Vagina (tissue), 2 donors: ENCODE measurements around the gene HPCAL1.

Experiments used
- POLR2A ChIP-seq, 2 donors: fragments of 450-650 bp; IDR thresholded peaks; one replicate each; pipeline ENCODE4 v1.6.1; 2017; ENCODE audit warnings: antibody characterized with exemption in 2 of 2, mild to moderate bottlenecking in 2 of 2, moderate library complexity in 2 of 2
- TF ChIP-seq, protein P1 (sequence below), 3 experiments: fragments of 450-650 bp in 2 of 3; fragments of 200-600 bp in 1 of 3; sonication (generic) in 1 of 3; IDR thresholded peaks; one replicate each; pipeline ENCODE4 v1.5.1; 2017 to 2019; ENCODE audit warnings: antibody characterized with exemption in 3 of 3, mild to moderate bottlenecking in 2 of 3, moderate library complexity in 2 of 3

DNA sequence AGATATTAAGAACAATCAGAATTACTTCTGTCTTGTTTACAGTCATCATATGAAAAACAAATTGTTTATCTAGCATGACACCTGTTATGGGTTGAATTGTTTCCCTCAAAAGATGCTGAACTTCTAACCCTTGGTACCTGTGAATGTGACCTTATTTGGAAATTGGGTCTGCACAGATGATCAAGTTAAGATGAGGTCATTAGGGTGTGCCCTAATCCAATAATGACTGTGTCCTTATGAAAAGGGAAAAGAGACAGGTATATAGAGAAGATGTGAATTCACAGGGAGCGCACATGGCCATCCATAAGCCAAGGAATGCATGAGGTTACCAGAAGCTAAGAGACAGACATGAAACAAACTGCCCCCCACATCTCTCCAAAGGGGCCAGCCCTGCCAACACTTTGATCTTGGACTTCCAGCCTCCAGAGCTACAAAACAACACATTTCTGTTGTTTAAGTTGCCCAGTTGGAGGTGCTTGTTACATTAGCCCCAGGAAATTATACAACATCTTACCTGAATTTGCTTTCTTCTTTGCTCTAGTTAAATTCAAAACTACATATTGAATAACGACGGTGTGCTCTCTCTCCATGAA is 2.3 kb upstream of the HPCAL1 start:
- TF ChIP-seq, protein P1, sequence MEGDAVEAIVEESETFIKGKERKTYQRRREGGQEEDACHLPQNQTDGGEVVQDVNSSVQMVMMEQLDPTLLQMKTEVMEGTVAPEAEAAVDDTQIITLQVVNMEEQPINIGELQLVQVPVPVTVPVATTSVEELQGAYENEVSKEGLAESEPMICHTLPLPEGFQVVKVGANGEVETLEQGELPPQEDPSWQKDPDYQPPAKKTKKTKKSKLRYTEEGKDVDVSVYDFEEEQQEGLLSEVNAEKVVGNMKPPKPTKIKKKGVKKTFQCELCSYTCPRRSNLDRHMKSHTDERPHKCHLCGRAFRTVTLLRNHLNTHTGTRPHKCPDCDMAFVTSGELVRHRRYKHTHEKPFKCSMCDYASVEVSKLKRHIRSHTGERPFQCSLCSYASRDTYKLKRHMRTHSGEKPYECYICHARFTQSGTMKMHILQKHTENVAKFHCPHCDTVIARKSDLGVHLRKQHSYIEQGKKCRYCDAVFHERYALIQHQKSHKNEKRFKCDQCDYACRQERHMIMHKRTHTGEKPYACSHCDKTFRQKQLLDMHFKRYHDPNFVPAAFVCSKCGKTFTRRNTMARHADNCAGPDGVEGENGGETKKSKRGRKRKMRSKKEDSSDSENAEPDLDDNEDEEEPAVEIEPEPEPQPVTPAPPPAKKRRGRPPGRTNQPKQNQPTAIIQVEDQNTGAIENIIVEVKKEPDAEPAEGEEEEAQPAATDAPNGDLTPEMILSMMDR (IDR thresholded peaks at IDR 0.05): no peak
- TF ChIP-seq POLR2A (IDR thresholded peaks at IDR 0.05): no peak
